ENCODE data around the gene KNOP1.

Gene KNOP1, protein sequence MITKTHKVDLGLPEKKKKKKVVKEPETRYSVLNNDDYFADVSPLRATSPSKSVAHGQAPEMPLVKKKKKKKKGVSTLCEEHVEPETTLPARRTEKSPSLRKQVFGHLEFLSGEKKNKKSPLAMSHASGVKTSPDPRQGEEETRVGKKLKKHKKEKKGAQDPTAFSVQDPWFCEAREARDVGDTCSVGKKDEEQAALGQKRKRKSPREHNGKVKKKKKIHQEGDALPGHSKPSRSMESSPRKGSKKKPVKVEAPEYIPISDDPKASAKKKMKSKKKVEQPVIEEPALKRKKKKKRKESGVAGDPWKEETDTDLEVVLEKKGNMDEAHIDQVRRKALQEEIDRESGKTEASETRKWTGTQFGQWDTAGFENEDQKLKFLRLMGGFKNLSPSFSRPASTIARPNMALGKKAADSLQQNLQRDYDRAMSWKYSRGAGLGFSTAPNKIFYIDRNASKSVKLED

DNA sequence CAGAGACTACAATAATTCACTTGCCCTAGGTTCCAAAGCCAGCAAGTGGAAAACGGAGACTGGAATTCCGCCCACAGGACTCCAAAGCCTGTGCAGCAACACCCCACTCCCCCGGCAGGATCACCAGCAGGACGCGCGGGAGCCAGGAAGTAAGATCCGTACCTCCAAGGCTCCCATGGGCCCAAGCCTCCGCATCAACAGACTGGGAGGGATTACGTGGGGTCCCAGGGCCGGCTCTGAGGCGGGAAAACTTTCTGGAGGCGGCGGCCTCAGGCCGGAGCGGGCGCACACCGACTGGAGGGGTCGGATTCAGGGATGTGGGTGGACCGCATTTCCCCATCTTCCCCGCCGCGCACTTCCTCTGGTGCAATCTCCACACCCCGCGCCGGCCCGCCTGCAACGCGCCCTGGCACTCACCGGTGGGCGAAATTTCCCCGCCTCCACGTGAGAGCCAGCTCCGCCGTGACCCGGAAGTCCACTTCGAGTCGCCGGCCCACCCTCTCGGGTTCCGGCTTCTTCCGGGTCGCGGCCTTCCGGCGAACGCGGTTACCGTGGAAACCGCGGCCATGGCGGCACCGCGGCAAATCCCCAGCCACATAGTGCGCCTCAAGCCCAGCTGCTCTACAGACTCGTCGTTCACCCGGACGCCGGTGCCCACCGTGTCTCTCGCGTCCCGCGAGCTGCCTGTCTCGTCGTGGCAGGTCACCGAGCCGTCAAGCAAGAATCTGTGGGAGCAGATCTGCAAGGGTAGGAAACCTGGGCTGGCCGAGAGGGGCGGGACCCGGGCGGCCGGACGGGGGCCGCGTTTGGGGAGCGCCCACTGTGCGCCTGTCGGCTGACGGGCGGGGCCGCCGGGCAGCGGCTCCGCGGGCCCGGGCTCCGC lies at the start of gene KNOP1, which contains the start of gene IQCK:
Gene KNOP1 (minus strand): TSS at position 487 of the 883 bp plus-strand sequence. CDS start 3,192 bp downstream, outside the sequence.
Gene IQCK (plus strand): TSS at position 531 of the 883 bp plus-strand sequence. CDS start 36 bp downstream, at position 567.
- peak; percentile 90 for DNase-seq

DNA sequence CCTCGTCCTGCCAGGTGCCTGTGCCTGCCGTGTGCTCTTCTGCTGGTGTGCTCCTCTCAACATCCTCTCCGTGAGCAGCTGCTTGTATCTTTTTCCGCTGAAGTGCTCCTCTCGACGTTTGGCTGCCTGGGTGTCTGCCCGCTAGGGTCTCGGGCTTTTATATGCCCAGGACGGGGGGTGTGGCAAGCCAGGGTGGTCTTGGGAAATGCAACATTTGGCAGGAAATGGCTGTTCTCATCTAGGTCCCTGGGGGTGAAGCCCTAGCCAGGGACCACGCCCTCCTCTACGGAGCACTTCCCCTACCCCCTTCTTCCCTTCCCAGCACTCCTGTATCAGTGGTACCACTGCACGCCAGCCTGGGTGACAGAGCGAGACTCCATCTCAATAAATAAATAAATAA lies 49.5 kb upstream of the KNOP1 start:
- DNase-seq, result no peak

DNA sequence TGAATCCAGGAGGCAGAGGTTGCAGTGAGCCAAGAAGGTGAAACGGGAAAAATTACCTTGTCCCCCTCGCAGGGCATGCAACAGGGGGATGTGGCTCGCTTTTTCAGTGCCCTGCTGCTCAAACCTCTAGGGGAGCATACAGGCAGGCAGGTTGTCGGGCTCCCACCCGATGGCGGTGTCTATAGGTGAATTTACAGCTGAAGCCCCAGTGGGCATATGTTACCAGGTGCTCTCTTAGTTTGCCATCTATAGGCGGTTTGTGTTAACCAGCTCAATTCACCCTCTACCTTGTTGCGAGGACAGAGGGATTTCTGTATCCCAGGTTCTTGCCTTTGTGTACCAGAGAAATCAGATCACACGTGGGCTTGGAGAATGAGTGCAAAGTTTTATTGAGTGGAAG lies 49.0 kb upstream of the KNOP1 start:
- no peak for DNase-seq

DNA sequence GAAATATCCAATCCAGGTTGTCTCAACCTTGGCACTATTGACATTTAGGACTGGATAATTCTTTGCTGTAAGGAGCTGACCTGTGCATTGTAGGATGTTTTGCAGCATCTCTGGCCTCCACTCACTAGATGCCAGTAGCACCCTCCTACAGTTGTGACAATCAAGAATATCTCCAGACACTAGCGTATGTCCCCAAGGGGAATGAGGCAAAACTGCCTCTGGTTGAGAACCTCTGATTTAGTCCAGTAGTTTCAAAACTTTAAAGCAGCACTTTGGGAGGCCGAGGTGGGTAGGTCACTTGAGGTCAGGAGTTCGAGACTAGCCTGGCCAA lies 48.5 kb upstream of the KNOP1 start:
- no peak for DNase-seq

DNA sequence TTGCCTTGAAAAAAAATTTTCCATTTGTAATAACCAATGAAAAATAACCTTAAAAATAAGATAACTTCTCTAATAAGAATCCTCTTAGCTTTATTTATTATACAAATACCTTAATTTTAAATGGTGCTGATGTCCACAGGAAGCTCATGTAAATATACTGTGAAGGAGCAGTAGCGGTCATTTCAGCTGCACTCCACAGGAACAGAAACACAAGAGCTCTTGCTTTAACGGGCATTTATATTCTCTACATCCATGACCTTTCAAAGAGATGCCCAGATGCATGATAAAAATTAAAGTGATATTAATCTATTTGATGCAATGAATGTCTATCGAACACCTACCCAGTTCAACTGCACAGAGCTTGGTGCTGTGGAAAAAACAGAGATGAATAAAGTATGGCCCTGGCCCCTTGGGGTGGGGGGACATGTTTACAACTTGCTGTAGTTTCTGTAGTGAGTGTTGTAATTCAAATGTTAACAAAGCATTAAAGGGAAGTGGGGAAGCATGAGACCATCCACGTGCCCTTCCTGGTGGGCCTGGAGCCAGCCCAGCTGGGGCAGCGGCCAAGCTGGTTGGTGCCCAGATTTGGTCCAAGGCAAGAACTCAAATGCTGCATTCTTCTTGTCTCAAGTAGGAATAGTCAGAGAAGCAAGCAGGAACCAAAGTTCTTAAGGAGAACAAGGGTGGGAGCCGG lies 48.0 kb upstream of the KNOP1 start:
- no peak for DNase-seq

DNA sequence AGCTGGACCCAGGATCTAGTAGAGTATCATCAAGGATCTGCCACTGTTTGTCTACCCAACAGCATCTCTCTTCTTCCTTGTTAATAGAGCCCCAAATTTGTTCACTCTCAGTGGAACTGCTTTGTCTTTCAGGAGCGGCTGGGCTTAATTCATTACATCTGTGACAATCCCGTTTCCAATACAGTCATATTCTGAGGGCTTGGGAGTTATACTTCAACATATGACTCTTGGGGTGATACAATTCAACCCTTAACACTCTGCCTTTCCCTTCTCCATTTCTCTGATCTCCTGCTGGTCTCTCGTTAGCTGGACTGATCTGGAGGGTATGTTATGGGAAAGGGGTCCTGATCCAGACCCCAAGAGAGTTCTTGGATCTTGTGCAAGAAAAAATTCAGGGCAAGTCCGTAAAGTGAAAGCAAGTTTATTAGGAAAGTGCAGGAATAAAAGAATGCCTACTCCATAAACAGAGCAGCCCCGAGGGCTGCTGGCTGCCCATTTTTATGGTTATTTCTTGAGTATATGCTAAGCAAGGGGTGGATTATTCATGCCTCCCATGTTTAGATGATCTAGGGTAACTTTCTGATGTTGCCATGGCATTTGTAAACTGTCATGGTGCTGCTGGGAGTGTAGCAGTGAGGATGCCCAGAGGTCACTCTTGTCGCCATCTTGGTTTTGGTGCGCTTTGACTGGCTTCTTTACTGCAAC lies 42.5 kb upstream of the KNOP1 start:
- no peak for DNase-seq

DNA sequence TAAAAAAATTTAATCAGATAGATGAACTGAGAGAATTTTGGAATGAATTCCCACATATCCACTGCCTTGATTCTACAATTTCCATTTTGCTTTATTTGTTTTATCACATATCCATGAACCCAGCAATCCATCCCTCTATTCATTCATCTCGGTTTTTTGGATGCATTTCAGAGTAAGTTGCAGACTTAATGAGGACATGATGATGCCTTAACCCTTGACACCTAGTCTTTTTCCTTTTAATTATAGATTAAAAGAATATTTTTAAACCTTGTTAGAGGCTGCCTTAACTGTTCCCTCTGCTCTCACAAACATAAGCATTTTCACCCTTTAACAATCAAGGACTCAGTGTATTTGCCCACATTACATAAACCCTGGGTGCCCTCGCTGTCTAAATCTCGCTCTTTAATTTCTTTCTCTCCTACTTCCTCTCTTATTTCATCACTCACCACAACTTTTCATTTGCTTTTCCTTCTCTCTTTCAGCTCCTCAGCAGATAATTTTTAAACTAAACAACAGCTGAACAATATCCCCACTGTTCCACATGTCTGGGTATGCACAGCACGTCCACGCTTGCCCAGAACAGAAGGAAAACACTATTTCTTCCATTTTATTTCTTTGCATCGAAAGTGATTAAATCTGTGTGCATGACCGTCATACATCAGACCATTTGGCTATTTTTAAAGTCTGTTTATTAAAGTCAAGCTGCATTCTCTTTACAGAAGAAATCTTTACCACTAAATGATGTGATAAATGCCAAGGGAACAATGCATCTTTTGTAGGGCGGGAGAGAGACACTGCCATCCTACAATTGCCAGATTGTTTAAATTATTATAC lies 40.0 kb upstream of the KNOP1 start:
- no peak for DNase-seq

DNA sequence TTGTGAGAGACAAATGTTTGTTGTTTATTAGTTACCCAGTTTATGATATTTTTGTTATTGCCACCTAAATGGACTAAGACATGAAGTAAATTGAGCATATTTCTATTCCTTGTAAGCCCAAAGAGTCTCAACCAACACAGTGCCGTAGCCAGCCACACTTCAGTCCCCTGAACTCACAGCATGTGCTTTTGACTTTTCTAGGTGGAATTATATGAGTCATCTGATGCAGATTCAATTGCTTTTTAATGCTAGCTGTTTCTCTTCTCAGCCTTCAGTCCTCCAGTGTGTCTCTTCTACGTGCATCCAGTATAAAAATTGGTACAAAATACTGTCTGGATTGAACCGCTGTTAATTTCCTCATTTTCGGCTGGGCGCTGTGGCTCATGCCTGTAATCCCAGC lies 39.0 kb upstream of the KNOP1 start:
- DNase-seq, result no peak

DNA sequence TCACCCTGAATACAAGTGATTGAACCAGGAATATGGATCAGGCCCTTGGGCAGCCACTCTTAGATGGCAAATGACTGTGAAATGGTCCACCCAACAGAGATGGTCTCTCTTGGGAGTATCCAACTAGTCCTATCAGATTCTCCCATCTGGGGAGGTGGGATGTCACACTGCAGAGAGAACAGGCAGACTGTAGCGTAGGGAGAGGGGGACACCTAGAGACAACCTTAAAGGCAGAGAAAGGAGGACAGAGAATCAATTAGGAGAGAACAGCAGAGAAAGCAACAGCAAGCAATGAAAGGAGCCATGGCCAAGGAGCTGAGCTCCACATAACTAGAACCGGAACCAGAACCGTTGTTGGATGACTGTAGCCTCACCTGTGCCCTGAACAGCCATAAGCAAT lies 37.2 kb upstream of the KNOP1 start:
- no peak for DNase-seq

DNA sequence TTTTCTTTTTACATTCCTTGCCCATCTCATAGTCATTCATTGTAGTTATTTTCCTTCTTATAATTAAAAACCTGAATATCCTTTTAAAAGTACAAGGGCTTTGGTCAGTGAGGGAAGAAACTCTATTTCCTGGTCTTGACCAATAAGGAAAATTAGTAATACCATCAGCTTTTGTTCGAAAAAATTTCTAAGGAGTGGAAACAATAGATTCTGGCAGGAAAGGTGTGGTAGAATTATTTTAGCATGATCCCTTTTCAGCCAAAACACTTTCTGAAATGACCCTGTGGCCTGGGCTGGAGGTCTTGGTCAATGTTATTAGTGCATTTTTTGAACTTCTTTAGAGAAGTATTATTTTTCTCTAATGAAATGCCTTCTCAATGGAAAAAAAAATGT lies 36.6 kb upstream of the KNOP1 start:
- no peak for DNase-seq

DNA sequence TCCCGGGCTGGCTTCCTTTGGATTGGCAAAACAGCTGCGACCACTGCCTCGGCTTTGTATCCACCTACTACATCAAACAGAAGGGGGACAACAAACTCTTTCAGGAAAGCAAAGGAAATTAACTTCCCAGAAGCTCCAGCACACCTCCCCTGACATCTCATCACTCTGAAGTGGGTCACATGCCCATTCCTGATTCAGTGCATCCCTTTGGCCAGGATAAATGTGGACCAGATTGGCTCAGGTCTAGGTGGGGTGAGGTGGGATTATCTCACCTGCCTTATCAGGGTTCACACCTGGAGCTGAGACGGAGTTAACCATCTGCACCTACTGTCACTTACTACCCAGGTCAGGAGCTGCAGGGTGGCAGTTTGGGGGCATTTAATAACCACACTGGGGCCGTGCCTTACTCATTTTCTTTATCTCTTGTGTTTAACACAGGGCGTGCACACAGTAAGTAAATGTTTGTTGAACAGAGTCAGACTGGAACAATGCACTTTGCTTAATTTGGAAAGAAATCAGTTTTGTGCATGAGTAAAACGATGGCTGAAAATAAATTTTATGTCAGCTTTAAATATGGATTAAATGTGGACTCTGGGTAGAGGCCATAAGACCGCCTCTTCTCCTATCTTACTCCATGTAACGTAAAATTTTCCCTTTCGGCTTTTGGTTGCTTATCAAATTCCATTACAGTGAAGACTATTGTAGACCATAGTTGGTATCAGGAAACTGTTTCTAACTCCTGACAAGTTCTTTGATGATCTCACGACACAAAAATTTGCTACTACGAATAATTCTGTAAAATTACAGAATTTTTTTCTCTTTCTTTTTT lies 36.0 kb upstream of the KNOP1 start:
- DNase-seq, result no peak

DNA sequence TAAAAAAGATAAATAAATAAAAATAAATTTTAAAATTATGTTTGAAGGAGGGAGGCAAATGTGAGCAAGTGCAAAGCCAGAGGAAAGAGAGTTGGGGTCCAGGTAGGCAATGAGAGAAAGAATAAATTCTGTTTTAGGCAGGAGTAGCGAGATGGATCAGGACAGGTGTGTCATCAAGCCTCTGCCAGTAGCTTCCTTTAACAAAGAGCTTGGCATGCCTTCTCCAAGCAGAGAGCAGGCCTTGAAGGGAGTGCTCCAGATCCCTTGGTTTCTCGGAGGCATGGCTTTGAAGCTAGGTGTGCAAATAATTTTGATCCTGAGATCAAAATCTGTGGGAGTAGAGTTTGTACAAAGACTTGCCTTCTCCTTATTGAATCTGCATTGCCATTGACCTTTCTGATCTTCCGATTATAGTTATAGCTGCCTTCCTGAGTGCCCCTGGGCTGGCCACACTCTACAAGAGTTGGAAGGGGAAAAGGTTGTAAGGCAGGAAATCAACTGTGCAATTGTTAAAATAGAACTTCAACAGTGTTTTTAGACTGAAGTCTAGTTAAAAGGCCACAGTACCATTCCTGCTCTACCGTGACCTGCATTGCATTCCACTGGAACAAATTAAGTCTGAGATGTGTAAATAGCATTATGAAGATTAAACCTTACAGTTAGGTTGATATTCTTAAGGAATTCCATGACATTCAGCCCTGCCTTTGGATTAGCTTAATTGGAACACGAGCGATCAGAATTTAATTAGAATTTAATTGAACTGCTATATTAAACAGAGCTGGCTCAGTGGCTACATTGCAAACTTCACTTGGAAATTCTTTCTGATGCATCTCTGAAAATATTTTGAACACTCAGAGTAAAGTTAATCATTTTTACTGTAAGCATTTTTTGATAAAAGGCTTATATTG lies 33.7 kb upstream of the KNOP1 start:
- DNase-seq, result no peak

DNA sequence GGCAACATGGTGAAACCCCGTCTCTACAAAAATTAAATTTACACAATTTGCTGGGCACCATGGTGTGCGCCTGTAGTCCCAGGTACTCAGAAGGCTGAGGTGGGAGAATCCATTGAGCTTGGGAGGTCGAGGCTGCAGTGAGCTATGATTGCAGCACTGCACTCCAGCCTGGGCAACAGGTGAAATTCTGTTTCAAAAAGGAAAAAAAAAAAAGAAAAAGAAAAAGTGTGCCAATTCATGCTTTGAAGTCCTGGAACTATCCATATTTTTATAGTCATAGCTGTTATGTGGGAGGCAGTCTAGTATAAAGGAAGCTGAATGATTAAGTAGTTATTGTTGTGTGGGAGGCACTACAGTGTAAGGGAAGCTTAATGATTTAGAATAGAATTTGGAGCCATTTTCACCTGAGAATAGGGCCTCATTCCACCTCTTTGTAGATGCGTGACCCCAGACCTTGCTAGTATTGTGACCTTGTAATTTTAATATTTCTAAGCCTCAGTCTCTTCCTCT lies 31.6 kb upstream of the KNOP1 start:
- DNase-seq, result no peak

DNA sequence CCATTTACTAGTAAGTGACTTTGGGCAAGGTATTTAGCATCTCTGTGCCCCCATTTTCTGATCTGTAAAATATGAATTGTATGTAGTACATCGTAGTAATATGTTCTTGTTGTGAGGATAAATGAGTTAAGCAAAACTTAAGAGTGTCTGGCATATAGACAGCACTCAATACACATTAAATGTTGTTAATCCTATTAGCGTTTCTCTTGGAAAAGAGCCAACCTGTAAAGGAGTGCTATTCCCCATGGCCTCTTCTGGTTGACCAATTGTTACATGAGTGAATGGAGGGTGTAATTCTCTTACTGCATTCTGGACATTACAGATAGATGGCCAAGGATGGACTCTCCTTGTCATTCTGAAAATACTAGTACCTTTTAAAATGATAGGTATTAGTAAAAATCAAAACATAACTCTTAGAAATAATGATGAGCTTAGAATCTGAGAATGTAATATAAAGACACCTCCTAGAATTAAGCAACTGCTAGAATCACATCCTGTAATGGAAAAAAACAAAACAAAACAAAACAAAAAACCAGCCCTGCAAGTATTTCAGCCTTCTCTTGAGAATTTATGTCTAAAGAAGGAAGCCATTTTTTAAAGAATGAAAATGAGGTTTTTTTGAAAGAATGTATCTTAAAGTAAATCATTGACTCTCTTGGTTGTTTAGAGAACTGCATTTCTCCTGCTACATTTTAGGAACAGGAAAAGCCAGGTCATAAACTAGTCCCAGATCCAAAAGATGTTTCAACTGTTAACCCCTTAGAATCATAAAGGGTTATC lies 30.6 kb upstream of the KNOP1 start:
- no peak for DNase-seq

DNA sequence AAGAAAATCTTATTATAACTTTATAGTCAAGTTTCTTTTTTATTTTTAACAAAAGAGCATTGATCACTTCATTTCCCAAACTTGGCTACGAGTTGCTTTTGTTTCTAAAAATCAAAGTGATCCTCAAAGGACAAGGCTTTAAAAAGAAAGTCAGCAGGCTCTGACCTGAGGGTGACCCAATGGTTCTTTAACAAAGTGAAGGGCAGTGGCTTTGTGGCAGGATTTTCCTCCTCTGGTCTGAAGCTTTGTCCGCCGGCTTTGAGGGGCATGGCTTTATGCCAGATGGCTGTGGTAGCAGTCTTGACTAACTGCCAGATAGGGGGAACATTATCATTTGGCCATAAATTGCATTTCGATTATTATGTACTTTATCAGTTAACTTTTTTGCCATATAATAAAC lies 28.5 kb upstream of the KNOP1 start:
- no peak for DNase-seq

DNA sequence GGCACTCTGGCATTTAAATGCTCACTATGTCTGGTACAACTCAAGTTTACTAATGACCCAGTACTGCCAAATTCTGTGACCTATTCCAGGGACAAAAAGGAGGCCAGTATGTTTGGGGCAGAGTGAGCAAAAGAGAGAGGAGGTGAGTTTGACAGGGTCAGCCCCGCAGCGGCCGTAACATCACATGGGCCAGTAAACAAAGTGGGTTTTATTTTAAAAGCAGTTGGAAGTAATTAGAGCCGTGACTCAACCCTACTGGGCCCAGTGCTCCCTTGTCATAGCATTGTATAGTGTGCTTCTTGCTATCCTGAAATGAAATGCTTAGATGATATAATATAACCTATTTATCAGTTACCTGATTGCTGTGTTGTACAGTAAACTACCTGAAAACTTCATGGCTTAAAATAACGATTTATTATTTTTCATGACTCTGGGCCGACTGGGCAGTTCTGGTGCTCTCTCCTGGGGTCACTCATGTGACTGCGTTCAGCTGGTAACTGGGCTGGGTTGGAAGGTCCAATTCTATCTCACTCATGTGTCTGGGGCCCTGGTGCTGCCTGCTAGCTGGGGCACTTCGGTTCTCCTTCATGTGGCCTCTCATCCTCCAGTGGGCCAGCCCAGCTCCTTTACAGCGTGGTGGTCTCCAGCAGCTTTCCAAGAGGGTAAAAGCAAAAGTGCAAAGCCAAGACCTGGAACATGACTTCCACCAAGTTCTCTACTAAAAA lies 27.4 kb upstream of the KNOP1 start:
- DNase-seq, result no peak

DNA sequence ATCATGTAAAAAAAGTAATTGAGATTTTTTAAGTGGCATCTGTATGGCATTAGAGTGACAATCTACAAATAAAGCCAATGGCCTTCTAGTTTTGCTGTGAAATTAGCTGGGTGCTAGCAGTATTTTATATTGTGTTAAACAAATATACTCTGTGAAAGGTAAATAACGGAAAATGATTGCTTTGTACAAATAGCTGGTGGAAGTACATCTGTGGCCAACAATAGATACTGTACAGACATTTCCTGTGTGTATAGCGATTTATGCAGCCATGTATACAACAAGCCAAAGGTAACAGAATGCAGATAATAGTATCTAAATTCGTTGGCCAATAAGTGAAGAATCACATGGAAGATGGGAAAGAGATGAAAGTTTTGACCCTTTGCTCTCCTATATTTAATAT lies 26.6 kb upstream of the KNOP1 start:
- no peak for DNase-seq

DNA sequence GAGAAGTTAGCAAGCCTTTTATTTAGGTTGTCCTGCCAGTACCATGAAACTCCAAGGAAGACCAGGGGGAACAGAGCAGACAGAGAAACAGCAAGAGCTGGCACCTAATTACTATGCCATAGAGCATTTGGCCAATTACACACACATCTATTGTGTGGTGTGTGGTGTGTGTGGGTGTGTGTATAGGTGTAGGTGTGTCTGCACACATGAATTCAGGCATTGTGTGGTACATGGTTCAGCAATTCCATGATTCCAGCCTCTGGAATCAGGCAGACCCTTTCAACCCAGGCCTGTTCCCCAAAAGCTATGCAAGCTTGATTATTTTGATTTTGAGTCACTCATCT lies 25.8 kb upstream of the KNOP1 start:
- no peak for DNase-seq
